GM18858 (cell line): Measurements from ENCODE around the gene TTC32.

ENCODE experiments used
- ATAC-seq: cut with Tn5 transposase; IDR thresholded peaks from one replicate; pipeline ENCODE4 v1.9.1; 2021; ENCODE audit not compliant: unreplicated experiment

Gene TTC32

GRCh38 chr2:19854596-19855541 is 46.9 kb downstream of the TTC32 start:
- ATAC-seq, result no peak

DNA sequence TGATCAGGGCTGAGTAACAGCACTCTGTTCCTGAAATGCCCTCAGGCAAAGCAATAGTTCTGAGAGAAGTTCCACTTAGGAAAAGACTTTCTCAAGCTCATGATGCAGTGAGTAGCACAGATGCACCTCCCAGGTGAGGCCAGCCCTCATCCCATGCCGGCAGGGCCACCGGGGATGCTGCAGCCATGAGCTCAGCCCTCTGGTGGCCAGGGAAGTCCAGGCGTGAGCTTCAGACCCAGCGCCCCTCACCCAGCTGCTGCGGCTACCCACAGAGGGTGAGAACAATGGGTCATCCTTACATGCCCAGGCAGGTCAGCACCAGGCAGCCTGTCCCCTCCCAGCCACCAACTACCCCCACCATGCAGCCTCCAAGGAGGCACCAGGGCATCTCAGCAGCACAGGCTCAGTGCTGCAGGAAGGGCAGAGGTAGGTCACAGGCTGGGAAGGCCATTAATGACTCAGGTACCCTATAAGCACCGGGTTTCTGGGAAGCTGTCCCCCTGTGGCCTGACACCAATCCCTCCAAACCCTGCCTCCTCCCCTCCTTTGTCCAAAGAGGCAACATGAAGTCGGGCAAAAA is 50.6 kb downstream of the TTC32 start:
- ATAC-seq, result no peak

DNA sequence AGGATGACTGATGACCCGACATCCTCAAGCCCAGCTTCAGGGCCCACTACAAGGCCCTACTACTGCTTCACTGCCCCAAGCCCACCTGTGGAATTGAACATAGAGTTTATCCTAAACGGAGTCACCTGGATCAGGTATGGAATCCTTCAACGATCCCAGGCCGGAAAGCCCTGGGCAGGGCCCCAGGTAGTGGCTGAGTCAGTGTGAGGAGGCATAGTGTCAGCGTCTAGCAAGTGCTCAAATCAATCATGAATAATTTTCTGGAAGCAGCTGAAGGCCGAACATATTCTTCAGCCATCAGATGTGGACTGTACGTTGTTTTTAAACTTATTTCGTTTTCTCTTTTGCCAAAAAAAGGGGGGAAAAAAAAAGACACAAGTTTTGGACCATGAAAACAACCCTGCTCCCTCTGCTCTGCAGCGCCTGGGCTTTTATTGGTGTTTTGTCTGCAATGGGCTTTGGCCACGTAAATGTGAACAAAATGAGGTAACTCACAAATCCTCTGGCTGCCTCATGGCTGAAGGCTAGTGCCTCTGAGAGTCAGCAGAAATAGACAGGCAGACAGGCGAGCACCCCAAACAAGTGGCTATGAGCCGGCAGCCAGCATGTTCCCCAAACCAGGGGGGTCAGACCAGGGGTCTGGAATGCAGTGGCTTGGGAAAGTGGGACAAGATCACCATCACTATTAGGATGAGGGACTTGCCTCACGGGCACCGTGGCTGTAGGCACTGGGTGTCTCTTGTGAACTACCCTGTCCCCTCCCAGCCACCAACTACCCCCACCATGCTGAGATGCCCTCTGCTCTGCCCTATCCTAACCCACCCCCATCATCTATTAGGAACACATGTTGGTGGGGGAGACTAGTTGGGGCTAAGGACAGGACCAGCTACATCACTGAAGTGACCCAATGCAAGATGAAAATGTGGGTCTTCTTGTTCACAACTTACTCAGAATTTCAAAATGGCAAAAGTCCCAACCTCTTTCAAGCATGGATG is 51.4 kb downstream of the TTC32 start:
- ATAC-seq, result no peak

DNA sequence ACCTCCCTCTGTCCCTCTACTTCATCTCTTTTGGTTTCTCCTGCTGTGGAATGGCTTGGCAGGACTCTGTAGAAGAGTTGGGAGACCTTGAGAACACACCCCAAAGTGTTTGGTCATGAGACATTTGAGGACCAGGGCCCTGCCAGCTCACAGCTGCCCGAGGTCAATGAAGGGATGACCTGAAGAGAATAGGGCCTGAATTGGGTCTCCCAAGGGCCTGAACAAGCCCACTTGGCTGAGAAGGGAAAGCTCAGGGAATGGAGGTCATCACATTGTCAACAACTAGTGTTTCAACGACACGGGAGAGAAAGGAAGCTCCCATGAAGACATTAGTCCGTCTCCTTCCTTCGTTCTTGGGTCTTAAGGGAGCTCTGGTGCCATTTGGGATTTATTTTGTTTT is 52.8 kb downstream of the TTC32 start:
- ATAC-seq, result no peak

GRCh38 chr2:19848029-19848750 is 53.6 kb downstream of the TTC32 start:
- no peak for ATAC-seq

DNA sequence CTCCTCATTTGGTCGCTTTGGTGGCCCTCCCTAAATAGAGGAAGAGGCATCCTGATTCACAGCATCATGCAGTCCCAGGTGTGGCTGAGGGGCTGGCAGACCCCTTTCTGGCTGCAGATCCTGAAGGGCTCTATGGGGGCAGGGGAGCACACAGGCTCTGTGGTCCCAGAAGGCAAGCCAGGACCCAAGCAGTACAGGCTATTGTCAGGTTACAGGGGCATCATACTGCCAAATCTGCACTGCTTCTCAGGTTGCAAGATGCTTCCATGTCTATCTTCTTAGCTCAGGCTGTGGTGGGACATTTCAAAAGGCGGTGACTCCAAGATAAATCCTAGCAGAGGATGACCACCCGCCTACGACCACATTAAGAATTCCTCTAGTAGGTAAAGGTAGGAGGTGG is 54.3 kb downstream of the TTC32 start:
- ATAC-seq, result no peak
